ENCODE results near the gene DMD. TPM values are rescaled to one million over a fixed set of nuclear protein-coding genes. Genes with fewer than 3 reads are reported as not detected.

The DMD gene
- total and polyA plus RNA-seq, 2 of the 8 experiments (the other 6 are each of a cell fraction or from before 2014, with no cell fraction given): 4.8 to 7.4 TPM

- no peak for TF ChIP-seq CHD7 (IDR thresholded peaks at IDR 0.05; ENCODE audit: insufficient replicate concordance, low read length)
- no peak for TF ChIP-seq CREB1 (IDR thresholded peaks at IDR 0.05)
- TF ChIP-seq POU5F1 (IDR thresholded peaks at IDR 0.05; ENCODE audit: low read depth, low read length): no peak
These were observed 1555.3 kb downstream of the DMD start (continued) for GRCh38 chrX:31656013-31656412.

Measured in H1 (cell line).